Common myeloid progenitor, CD34-positive (primary cell): ENCODE data around the gene SHC4.
"Not testable (repeated sequence)": the region's sequence is repeated elsewhere in the genome, so short reads cannot be mapped to it uniquely, and the experiment has no call there.

Experiments
- CTCF ChIA-PET: fragments of 350-600 bp; sonication (Branson Sonifier 250); formaldehyde crosslinking; loops from one replicate; lab custom pipeline; 2021; ENCODE audit warnings: antibody characterized with exemption; lab: Charles Lee
- POLR2A ChIA-PET: fragments of 350-600 bp; sonication (Branson Sonifier 250); formaldehyde crosslinking; loops from one replicate; lab custom pipeline; 2021; ENCODE audit warnings: antibody characterized with exemption; lab: Charles Lee
- DNase-seq, 3 donors: peaks; one replicate each; pipeline versions ENCODE4 v3.0.0 to v3.0.0-alpha.2; 2013
- H3K27ac ChIP-seq, 2 experiments: 1 replicate in 1 of 2; 2 replicates in 1 of 2; pipeline ENCODE4 v1.7.0; 2013; ENCODE audit warnings: inconsistent platforms in 2 of 2, low read length in 2 of 2, mild to moderate bottlenecking in 2 of 2, low read depth in 1 of 2, moderate library complexity in 1 of 2; ENCODE audit not compliant: severe bottlenecking in 2 of 2, insufficient read depth in 1 of 2, poor library complexity in 1 of 2
- H3K27me3 ChIP-seq, 5 experiments: replicated peaks in 2 of 5; 1 replicate in 3 of 5; 2 replicates in 2 of 5; pipeline versions ENCODE4 v1.6.1 to v1.7.0; 2013; ENCODE audit warnings: low read length in 4 of 5, mild to moderate bottlenecking in 2 of 5, moderate library complexity in 2 of 5, inconsistent platforms in 1 of 5; ENCODE audit not compliant: insufficient read depth in 5 of 5, control insufficient read depth in 4 of 5
- H3K36me3 ChIP-seq, 4 experiments: 1 replicate in 2 of 4; 2 replicates in 2 of 4; pipeline versions ENCODE4 v1.6.1 to v1.7.0; 2013; ENCODE audit warnings: low read length in 3 of 4, control low read depth in 1 of 4, mild to moderate bottlenecking in 1 of 4; ENCODE audit not compliant: control insufficient read depth in 4 of 4, insufficient read depth in 4 of 4
- H3K4me1 ChIP-seq, 4 experiments: 1 replicate in 3 of 4; 2 replicates in 1 of 4; pipeline versions ENCODE4 v1.6.1 to v1.7.1; 2013; ENCODE audit warnings: low read length in 3 of 4, mild to moderate bottlenecking in 3 of 4, control low read depth in 1 of 4, inconsistent platforms in 1 of 4, moderate library complexity in 1 of 4; ENCODE audit not compliant: control insufficient read depth in 4 of 4, insufficient read depth in 4 of 4; ENCODE audit errors: control extremely low read depth in 1 of 4
- H3K4me3 ChIP-seq, 7 experiments: 1 replicate in 4 of 7; 2 replicates in 3 of 7; pipeline versions ENCODE4 v1.5.1 to v1.7.0; 2013; ENCODE audit warnings: mild to moderate bottlenecking in 7 of 7, low read length in 6 of 7, moderate library complexity in 6 of 7, inconsistent platforms in 2 of 7, low read depth in 2 of 7, control low read depth in 1 of 7; ENCODE audit not compliant: insufficient read depth in 4 of 7, control insufficient read depth in 1 of 7; ENCODE audit errors: extremely low read depth in 1 of 7
- H3K9me3 ChIP-seq, 5 experiments: 1 replicate in 4 of 5; 2 replicates in 1 of 5; pipeline versions ENCODE4 v1.6.1 to v1.7.1; 2013; ENCODE audit warnings: low read length in 4 of 5, mild to moderate bottlenecking in 2 of 5, inconsistent platforms in 1 of 5, low read depth in 1 of 5, moderate library complexity in 1 of 5; ENCODE audit not compliant: control insufficient read depth in 4 of 5, insufficient read depth in 2 of 5; ENCODE audit errors: control extremely low read depth in 1 of 5
- WGBS: methylation state at CpG from one replicate; pipeline ENCODE4 v1.1.5; 2013; ENCODE audit not compliant: insufficient coverage; 5-methylcytosine and 5-hydroxymethylcytosine counted together

The SHC4 gene

DNA sequence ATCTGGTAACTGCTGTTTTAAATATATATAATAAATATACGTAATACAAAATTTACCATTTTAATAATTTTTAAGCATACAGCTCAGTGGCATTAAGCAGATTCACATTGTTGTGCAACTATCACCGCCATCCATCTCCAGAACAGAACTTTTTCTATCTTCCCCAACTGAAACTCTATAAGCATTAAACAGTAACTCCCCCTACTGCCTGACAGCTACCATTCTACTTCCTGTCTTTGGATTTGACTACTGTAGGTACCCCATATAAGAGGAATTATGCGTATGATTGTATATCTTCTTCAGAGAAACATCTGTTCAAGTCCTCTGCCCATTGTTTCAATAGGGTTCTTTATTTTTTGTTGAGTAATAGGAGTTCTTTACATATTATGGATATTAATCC is 49.0 kb downstream of the SHC4 start:
- Histone ChIP-seq H3K4me1 (no peaks in the 10 kb centered on the region), H3K9me3 (no peaks in the 10 kb centered on the region), H3K4me3 (no peak overlapping the region), H3K27ac (no peak overlapping the region), H3K27me3 (no peaks in the 10 kb centered on the region), H3K36me3 (no peaks in the 10 kb centered on the region)
- WGBS = 67% methylated on average over 1 of the region's 3 CpGs
- peak in 2 of 3 donors; percentile 9 to 28 for DNase-seq
- CTCF ChIA-PET = interaction anchor here (0.9 kb wide), 1 partner anchor 15 kb away, joined by 3 read pairs; no protein-coding TSS in a partner anchor
- POLR2A ChIA-PET = no interaction called here

DNA sequence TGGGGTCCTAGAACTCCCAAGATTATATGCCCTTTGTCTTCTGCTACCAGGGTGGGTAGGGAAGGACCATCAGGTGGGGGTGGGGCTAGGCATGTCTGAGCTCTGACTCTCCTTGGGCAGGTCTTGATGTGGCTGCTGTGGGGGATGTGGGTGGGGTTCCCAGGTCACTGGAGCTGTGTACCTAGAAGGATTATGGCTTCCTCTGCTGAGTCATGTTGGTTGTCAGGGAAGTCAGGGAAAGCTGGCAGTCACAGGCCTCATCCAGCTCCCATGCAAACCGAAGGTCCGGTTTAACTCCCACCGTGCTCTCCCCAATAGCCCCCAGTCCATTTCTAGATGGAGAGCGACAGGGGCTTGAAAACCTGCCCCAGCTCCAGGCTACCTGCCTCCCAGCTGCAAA is 50.6 kb downstream of the SHC4 start:
- Histone ChIP-seq H3K4me3 (no peak overlapping the region), H3K36me3 (no peaks in the 10 kb centered on the region), H3K27me3 (no peaks in the 10 kb centered on the region), H3K9me3 (no peaks in the 10 kb centered on the region), H3K27ac (no peak overlapping the region), H3K4me1 (no peaks in the 10 kb centered on the region)
- ChIA-PET CTCF (no interaction called here), POLR2A (no interaction called here)
- WGBS = 80% methylated on average over 1 of the region's 4 CpGs
- DNase-seq = no peak

DNA sequence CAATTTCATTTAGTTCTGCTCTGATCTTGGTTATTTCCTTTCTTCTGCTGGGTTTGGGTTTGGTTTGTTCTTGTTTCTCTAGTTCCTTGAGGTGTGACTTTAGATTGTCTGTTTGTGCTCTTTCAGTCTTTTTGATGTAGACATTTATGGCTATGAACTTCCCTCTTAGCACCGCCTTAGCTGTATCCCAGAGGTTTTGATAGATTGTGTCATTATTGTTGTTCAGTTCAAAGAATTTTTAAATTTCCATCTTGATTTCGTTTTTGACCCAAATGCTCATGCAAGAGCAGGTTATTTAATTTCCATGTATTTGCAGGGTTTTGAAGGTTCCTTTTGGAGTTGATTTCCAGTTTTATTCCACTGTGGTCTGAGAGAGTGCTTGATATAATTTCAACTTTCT is 53.2 kb downstream of the SHC4 start:
- CTCF ChIA-PET = interaction anchor here (0.7 kb wide), 1 partner anchor 49 kb away, joined by 3 read pairs; no protein-coding TSS in a partner anchor
- H3K4me1 ChIP-seq, H3K36me3 ChIP-seq, H3K9me3 ChIP-seq, H3K27ac ChIP-seq, POLR2A ChIA-PET, DNase-seq, H3K4me3 ChIP-seq, H3K27me3 ChIP-seq: not testable (repeated sequence)
- 100% methylated on average over 1 of the region's 2 CpGs for WGBS

DNA sequence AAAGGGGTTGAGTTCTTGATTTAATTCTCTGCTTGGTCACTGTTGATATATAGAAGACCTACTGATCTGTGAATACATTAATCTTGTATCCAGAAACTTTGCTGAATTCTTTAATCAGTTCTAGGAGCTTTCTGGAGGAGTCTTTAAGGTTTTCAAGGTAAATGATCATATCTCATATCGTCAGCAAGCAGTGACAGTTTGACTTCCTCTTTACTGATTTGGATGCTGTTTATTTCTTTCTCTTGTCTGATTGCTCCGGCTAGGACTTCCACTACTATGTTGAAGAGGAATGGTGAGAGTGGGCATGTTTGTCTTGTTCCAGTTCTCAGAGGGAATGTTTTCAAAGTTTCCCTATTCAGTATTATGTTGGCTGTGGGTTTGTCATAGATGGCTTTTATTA is 54.4 kb downstream of the SHC4 start:
- H3K9me3 ChIP-seq, H3K27me3 ChIP-seq, H3K4me1 ChIP-seq, H3K27ac ChIP-seq, CTCF ChIA-PET, H3K36me3 ChIP-seq, POLR2A ChIA-PET, DNase-seq, H3K4me3 ChIP-seq: not testable (repeated sequence)
- no CpG with 5 or more reads among the region's 2 CpGs for WGBS

DNA sequence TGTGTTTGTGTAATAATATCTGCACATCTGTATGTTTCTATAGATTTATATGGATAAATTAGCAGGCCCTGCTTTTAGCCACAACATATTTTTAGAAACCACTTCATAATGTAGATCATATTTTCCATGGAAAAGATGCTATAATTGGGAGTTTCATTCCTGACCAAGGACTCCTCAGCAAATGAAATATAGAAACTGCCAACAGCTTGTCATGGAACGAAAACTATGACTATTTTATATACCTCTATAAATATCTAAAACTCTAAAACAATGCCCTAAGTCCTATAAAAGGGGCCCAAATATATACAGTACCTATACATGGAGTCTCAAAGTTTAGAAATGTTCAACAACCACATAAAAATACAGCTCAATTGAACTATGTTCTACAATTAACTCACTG is 57.9 kb downstream of the SHC4 start:
- no peaks in the 10 kb centered on the region for H3K36me3 ChIP-seq
- H3K4me1 ChIP-seq = no peaks in the 10 kb centered on the region
- no peak for DNase-seq
- CTCF ChIA-PET = no interaction called here
- POLR2A ChIA-PET = interaction anchor here (0.6 kb wide), 1 partner anchor 115 kb away, joined by 3 read pairs; no protein-coding TSS in a partner anchor
- H3K4me3 ChIP-seq = no peak overlapping the region
- H3K27me3 ChIP-seq = no peaks in the 10 kb centered on the region
- no peak overlapping the region for H3K27ac ChIP-seq
- 100% methylated on average over 1 of the region's 1 CpG for WGBS
- no peaks in the 10 kb centered on the region for H3K9me3 ChIP-seq

DNA sequence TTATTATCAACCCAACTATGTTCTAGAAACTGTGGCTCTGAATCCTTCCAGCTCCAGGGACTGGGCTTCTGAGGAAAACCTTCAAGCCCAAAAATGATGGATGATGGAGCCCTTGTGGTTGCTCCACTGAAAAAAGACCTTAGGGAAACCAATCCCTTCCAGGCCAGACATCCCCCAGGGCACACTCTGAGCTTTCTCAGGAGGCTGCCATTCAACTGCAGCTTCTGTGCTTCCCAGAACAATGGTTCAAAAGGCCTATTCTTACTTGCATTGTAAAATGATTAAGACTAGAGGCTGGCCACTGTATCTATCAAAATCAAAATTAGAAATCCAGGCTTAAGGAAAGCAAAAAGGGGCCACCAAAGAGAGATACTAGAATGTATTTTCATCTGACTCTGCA is 58.5 kb downstream of the SHC4 start:
- Histone ChIP-seq H3K36me3 (no peaks in the 10 kb centered on the region), H3K4me3 (no peak overlapping the region), H3K4me1 (no peaks in the 10 kb centered on the region), H3K27ac (no peak overlapping the region), H3K27me3 (no peaks in the 10 kb centered on the region), H3K9me3 (no peaks in the 10 kb centered on the region)
- CTCF ChIA-PET = interaction anchor here (1.0 to 1.7 kb wide), 2 partner anchors 11 to 28 kb away, joined by 3 to 5 read pairs; partner anchors contain the start of gene EID1
- no peak for DNase-seq
- POLR2A ChIA-PET = no interaction called here

DNA sequence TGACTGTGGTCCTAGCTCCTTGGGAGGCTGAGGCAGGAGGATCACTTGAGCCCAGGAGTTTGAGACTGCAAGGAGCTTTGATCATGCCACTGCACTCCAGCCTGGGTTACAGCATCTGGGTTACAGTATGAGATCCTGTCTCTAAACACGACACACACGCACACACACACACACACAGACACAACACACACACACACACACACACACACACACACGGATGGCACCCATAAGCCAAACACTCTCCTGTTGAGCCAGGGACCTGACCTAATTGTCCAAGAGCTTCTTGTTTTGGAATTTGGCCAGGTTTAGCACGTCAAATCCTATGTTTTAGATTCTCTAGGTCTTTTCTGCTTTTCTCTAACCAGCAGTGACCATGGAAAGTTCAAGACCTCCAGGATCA is 59.0 kb downstream of the SHC4 start:
- DNase-seq = no peak
- Histone ChIP-seq H3K36me3 (no peaks in the 10 kb centered on the region), H3K27ac (no peak overlapping the region), H3K9me3 (no peaks in the 10 kb centered on the region), H3K4me3 (no peak overlapping the region), H3K27me3 (no peaks in the 10 kb centered on the region), H3K4me1 (no peaks in the 10 kb centered on the region)
- CTCF ChIA-PET = interaction anchor here (1.0 to 1.7 kb wide), 2 partner anchors 12 to 27 kb away, joined by 3 to 5 read pairs; partner anchors contain the start of gene EID1
- WGBS = 100% methylated on average over 1 of the region's 4 CpGs
- POLR2A ChIA-PET = no interaction called here
